Endodermal cell (in vitro differentiated cells): ENCODE data around the gene DNAJB9. TPM values are rescaled to one million over a fixed set of nuclear protein-coding genes. Genes with fewer than 3 reads are reported as not detected.

ENCODE experiments used
- DNase-seq: peaks from one replicate; pipeline ENCODE4 v3.0.0-alpha.2; 2017
- H3K27ac ChIP-seq: 2 replicates; pipeline ENCODE4 v1.5.1; 2013; ENCODE audit warnings: mild to moderate bottlenecking, low read depth, low read length, moderate library complexity
- H3K27me3 ChIP-seq: 2 replicates; pipeline ENCODE4 v1.6.1; 2013; ENCODE audit warnings: mild to moderate bottlenecking, low read length, moderate library complexity; ENCODE audit not compliant: insufficient read depth, control insufficient read depth, poor library complexity, severe bottlenecking
- H3K36me3 ChIP-seq: 2 replicates; pipeline ENCODE4 v1.7.0; 2013; ENCODE audit warnings: mild to moderate bottlenecking, low read length, moderate library complexity; ENCODE audit not compliant: control insufficient read depth, insufficient read depth
- H3K4me1 ChIP-seq: one replicate; pipeline ENCODE4 v1.7.0; 2013; ENCODE audit warnings: low read length; ENCODE audit not compliant: control insufficient read depth, insufficient read depth
- H3K4me3 ChIP-seq: 2 replicates; pipeline ENCODE4 v1.5.1; 2013; ENCODE audit warnings: mild to moderate bottlenecking, low read length, moderate library complexity
- H3K9ac ChIP-seq: 2 replicates; pipeline ENCODE4 v1.6.1; 2013; ENCODE audit warnings: mild to moderate bottlenecking, low read length, moderate library complexity; ENCODE audit not compliant: poor library complexity, severe bottlenecking; ENCODE audit errors: extremely low read depth
- H3K9me3 ChIP-seq: 2 replicates; pipeline ENCODE4 v1.6.1; 2013; ENCODE audit warnings: mild to moderate bottlenecking, low read length, moderate library complexity; ENCODE audit not compliant: control insufficient read depth
- H3K27ac Mint-ChIP-seq: 2 replicates; pipeline ENCODE4 v1.8.0; 2020; ENCODE audit warnings: mixed read lengths
- H3K27me3 Mint-ChIP-seq: 2 replicates; pipeline ENCODE4 v1.8.0; 2021; ENCODE audit warnings: mild to moderate bottlenecking, mixed read lengths; ENCODE audit not compliant: insufficient read depth
- H3K36me3 Mint-ChIP-seq: 2 replicates; pipeline ENCODE4 v1.8.0; 2020; ENCODE audit warnings: low read depth, mixed read lengths
- H3K4me1 Mint-ChIP-seq: 2 replicates; pipeline ENCODE4 v1.8.0; 2020; ENCODE audit warnings: mixed read lengths
- H3K4me3 Mint-ChIP-seq: 2 replicates; pipeline ENCODE4 v1.8.0; 2020; ENCODE audit warnings: mild to moderate bottlenecking, moderate library complexity, mixed read lengths
- H3K9me3 Mint-ChIP-seq: 2 replicates; pipeline ENCODE4 v1.8.0; 2020; ENCODE audit warnings: mild to moderate bottlenecking, mixed read lengths
- WGBS, 2 experiments: methylation state at CpG; one replicate each; pipeline versions ENCODE4 v1.1.5 to v1.1.7; 2013; ENCODE audit warnings: missing lambda C conversion rate in 2 of 2, mixed read lengths in 1 of 2; ENCODE audit not compliant: insufficient coverage in 1 of 2, insufficient read length in 1 of 2; 5-methylcytosine and 5-hydroxymethylcytosine counted together
- total RNA-seq, 2 donors: library from RNA; stranded (reverse); fragmentation: NEBNext Ultra II Directional in 1 of 2; extraction: Animal tissue kit (Norgen Biotek cat#: 25700) in 1 of 2; gene quantifications; 2 replicates in 1 of 2; 3 replicates in 1 of 2; pipeline ENCODE4 v1.2.1, GENCODE V29; 2021
- TF ChIP-seq, protein P1 (sequence below): fragments of 200-600 bp; sonication (generic); conservative IDR thresholded peaks from 2 replicates; pipeline ENCODE4 v1.5.0; 2021; ENCODE audit warnings: antibody characterized with exemption, mild to moderate bottlenecking

DNAJB9 gene
- total RNA-seq, 2 donors from 2014 or later, result 14.4 to 16.6 TPM

DNA sequence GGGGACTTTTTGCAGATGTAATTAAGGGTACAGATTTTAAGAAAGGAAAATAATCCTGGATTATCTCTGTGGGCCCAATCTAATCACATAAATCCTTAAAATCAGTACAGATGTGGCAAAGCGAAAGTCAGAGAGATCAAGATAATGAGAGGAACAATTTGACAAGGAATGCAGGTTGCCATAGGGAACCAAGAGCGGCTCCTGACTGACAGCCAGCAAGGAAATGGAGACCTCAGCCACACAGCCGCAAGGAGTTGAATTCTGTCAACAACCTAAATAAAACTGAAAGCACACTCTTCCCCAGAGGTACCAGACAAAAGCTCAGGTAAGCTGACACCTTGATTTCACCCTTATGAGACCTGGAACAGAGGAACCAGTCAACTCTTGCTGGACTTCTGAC lies 40.3 kb upstream of the DNAJB9 start:
- Mint-ChIP-seq H3K4me3 (no peak overlapping the region), H3K27me3 (no peaks in the 10 kb centered on the region), H3K36me3 (no peaks in the 10 kb centered on the region), H3K9me3 (no peaks in the 10 kb centered on the region), H3K4me1 (peaks cover 9% of the 10 kb centered on the region), H3K27ac (no peak overlapping the region)
- Histone ChIP-seq H3K27me3 (peaks cover 11% of the 10 kb centered on the region), H3K9me3 (no peaks in the 10 kb centered on the region), H3K36me3 (no peaks in the 10 kb centered on the region), H3K4me3 (no peak overlapping the region), H3K27ac (no peak overlapping the region), H3K9ac (no peak overlapping the region), H3K4me1 (peaks cover 3% of the 10 kb centered on the region)
- TF ChIP-seq, protein P1, sequence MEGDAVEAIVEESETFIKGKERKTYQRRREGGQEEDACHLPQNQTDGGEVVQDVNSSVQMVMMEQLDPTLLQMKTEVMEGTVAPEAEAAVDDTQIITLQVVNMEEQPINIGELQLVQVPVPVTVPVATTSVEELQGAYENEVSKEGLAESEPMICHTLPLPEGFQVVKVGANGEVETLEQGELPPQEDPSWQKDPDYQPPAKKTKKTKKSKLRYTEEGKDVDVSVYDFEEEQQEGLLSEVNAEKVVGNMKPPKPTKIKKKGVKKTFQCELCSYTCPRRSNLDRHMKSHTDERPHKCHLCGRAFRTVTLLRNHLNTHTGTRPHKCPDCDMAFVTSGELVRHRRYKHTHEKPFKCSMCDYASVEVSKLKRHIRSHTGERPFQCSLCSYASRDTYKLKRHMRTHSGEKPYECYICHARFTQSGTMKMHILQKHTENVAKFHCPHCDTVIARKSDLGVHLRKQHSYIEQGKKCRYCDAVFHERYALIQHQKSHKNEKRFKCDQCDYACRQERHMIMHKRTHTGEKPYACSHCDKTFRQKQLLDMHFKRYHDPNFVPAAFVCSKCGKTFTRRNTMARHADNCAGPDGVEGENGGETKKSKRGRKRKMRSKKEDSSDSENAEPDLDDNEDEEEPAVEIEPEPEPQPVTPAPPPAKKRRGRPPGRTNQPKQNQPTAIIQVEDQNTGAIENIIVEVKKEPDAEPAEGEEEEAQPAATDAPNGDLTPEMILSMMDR, result no peak
- DNase-seq, result peak; percentile 65
- 75 to 92% methylated on average over 3 of the region's 3 CpGs for WGBS, 2 experiments

DNA sequence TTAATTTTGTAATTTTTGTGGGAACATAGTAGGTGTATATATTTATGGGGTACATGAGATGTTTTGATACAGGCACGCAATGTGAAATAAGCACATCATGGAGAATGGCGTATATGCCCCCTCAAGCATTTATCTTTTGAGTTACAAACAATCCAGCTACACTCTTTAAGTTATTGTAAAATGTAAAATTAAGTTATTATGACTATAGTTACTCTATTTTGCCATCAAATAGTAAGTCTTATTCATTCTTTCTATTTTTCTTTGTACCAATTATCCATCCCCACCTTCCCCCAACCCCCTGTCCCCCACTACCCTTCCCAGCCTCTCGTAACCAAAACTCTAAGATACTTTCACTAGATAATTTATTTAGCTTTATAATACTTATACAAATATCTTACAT lies 36.0 kb upstream of the DNAJB9 start:
- TF ChIP-seq, protein P1, result no peak
- H3K4me3 ChIP-seq, result no peak overlapping the region
- 100% methylated on average over 2 of the region's 3 CpGs; no CpG with 5 or more reads in 1 of the 2 experiments for WGBS, 2 experiments
- DNase-seq, result no peak
- Mint-ChIP-seq H3K27me3 (no peaks in the 10 kb centered on the region), H3K9me3 (no peaks in the 10 kb centered on the region), H3K4me1 (peaks cover 5% of the 10 kb centered on the region), H3K27ac (no peak overlapping the region), H3K36me3 (no peaks in the 10 kb centered on the region), H3K4me3 (no peak overlapping the region)
- H3K27ac ChIP-seq, result no peak overlapping the region
- H3K9me3 ChIP-seq, result no peaks in the 10 kb centered on the region
- peaks cover 3% of the 10 kb centered on the region for H3K4me1 ChIP-seq
- no peak overlapping the region for H3K9ac ChIP-seq
- peaks cover under 1% of the 10 kb centered on the region for H3K27me3 ChIP-seq
- H3K36me3 ChIP-seq, result no peaks in the 10 kb centered on the region

DNA sequence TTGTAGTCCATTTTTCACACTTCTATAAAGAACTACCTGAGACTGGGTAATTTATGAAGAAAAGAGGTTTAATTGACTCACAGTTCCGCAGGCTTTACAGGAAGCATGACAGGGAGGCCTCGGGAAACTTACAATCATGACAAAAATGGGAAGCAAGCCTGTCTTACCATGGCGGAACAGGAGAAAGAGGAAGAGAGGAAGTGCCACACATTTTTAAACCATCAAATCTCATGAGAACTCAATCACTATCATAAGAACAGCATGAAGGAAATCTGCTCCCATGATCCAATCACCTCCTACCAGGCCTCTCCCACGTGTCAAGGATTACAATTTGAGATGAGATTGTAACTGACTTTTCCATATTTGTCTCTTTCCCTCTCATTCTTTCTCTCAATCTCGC lies 34.4 kb upstream of the DNAJB9 start:
- Histone ChIP-seq H3K4me3 (no peak overlapping the region), H3K27me3 (no peaks in the 10 kb centered on the region), H3K4me1 (no peaks in the 10 kb centered on the region), H3K9ac (no peak overlapping the region), H3K9me3 (no peaks in the 10 kb centered on the region), H3K27ac (no peak overlapping the region), H3K36me3 (no peaks in the 10 kb centered on the region)
- Mint-ChIP-seq H3K27me3 (no peaks in the 10 kb centered on the region), H3K9me3 (no peaks in the 10 kb centered on the region), H3K27ac (no peak overlapping the region), H3K4me1 (no peaks in the 10 kb centered on the region), H3K36me3 (no peaks in the 10 kb centered on the region), H3K4me3 (no peak overlapping the region)
- no peak for DNase-seq
- TF ChIP-seq, protein P1, result no peak
- WGBS, 2 experiments, result 67 to 82% methylated on average over 3 to 5 of the region's 5 CpGs
